ENCODE measurements around the gene DPP9.

Gene DPP9

DNA sequence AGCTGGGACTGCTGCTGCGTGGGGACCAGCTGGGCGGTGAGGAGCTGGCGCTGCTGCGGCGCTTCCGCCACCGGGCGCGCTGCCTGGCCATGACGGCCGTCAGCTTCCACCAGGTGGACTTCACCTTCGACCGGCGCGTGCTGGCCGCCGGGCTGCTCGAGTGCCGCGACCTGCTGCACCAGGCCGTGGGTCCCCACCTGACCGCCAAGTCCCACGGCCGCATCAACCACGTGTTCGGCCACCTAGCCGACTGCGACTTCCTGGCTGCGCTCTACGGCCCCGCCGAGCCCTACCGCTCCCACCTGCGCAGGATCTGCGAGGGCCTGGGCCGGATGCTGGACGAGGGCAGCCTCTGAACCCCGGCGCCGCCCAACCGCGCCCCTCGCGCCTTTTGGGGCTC lies 71.6 kb downstream of the DPP9 start:
- Histone ChIP-seq H3K27me3 (no peaks in the 10 kb centered on the region), H3K4me1 (peaks cover 0 to 7% (median 0%) of the 10 kb centered on the region in 4 donors), H3K27ac (no peak overlapping the region), H3K4me3 (no peak overlapping the region), H3K9me3 (no peaks in the 10 kb centered on the region), H3K36me3 (peaks cover under 1 to 39% (median 16%) of the 10 kb centered on the region in 3 donors)
- TF ChIP-seq, protein P1, sequence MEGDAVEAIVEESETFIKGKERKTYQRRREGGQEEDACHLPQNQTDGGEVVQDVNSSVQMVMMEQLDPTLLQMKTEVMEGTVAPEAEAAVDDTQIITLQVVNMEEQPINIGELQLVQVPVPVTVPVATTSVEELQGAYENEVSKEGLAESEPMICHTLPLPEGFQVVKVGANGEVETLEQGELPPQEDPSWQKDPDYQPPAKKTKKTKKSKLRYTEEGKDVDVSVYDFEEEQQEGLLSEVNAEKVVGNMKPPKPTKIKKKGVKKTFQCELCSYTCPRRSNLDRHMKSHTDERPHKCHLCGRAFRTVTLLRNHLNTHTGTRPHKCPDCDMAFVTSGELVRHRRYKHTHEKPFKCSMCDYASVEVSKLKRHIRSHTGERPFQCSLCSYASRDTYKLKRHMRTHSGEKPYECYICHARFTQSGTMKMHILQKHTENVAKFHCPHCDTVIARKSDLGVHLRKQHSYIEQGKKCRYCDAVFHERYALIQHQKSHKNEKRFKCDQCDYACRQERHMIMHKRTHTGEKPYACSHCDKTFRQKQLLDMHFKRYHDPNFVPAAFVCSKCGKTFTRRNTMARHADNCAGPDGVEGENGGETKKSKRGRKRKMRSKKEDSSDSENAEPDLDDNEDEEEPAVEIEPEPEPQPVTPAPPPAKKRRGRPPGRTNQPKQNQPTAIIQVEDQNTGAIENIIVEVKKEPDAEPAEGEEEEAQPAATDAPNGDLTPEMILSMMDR (IDR thresholded peaks at IDR 0.05): no peak
- intact Hi-C loops (cut with DNase I; ENCODE audit: low total_unique reads): no loop called here
- no peak for DNase-seq

DNA sequence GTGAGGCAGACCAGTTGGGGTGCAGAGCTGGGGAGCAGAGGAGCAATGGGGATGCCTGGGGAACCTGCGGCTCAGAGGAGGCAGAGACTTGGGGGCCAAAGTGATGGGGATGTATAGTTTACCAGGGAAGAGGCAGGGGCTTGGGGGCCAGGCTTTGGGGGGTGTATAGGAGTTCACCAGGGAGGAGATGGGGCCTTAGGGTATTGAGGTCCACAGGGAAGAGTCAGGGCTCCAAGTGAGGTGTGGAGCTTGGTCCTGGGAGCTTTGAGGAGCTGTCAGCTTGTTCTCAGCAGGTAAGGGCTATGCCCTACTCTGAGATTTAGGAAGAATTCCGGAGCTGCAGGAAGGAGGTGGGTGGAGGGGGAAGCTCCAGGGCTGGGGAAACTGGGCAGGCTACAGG lies 73.5 kb downstream of the DPP9 start:
- DNase-seq: no peak
- intact Hi-C loops (cut with DNase I; ENCODE audit: low total_unique reads): no loop called here
- Histone ChIP-seq H3K4me3 (no peak overlapping the region), H3K4me1 (peaks cover 0 to 7% (median 0%) of the 10 kb centered on the region in 4 donors), H3K27me3 (no peaks in the 10 kb centered on the region), H3K9me3 (no peaks in the 10 kb centered on the region), H3K36me3 (peaks cover 0 to 20% (median 10%) of the 10 kb centered on the region in 3 donors), H3K27ac (no peak overlapping the region)
- TF ChIP-seq, protein P1 (IDR thresholded peaks at IDR 0.05): no peak

DNA sequence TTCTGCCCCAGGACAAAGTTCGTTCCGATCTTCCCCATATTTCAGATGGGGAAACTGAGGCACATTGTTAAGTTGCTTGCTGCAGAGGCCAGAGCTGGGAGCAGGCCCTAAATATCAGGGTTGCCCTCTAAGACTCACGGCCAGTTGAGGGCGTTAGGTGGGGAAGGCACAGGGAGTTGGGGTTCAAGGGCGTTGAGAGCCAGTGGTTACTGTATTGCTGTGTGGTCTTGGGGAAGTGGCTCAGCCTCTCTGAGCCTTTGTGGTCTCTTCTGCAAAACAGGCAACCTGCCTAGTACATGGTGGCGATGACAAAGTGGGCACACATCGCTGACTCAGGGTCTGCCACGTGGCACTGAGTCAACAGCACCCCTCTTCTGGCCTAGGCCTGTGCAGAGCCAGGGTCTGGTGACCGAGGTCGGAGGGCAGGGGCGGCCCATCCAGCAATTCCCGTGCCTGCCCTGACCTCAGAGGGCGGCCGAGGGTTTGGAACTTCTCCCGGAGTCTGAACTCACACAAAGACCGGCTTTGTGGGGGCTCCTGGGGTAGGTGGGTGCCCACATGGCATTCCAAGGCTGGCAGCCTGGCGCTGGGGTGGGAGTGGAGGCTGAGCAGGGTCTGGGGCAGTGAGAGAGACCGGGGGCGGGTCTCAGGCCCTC lies 74.1 kb downstream of the DPP9 start:
- Histone ChIP-seq H3K27ac (no peak overlapping the region), H3K4me1 (peaks cover 0 to 7% (median 0%) of the 10 kb centered on the region in 4 donors), H3K9me3 (no peaks in the 10 kb centered on the region), H3K4me3 (no peak overlapping the region), H3K36me3 (peaks cover 0 to 14% (median 6%) of the 10 kb centered on the region in 3 donors), H3K27me3 (no peaks in the 10 kb centered on the region)
- TF ChIP-seq, protein P1 (IDR thresholded peaks at IDR 0.05): no peak
- intact Hi-C loops (cut with DNase I; ENCODE audit: low total_unique reads): no loop called here
- DNase-seq: no peak

DNA sequence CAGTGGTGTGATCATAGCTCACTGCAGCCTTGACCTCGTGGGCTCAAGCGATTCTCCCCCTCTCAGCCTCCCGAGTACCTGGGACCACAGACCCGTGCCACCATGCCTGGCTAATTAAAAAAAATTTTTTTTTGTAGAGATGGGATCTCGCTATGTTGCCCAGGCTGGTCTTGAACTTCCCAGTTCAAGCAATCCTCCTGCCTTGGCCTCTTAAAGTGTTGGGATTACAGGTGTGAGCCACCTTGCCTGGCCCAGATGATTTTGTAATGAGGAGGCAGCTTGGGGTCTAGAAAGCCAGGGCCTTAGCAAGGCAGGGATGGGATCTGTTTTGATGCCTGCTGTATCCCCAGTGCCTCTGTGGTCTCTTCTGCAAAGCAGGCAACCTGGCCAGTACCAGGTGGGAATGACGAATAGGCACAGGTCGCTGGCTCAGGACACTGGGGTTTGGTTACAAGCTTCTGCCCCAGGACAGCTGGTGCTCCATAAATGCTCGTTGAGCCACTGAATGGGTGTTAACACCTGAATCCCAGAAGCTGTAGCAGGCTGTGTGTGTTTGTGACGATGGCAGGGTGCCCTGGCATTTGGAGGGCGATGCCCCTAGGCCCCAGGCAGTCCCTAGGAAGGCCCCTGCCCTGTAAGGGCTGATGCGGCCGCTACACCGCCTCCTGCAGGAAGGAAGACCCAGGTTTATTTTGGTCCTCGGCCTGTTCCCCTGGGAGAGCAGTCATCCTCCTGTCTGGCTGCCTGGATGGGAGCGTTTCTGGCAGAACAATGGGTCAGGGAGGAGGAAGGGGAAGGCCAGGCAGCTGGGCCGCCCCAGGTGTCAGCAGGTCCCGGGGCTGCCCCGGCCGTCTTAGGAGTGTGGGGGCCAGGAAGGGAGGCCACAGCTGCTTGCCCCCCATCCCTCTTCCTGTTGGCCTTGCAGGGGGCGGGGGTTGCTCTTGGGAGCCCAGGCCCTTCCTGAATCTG lies 75.7 kb downstream of the DPP9 start:
- H3K9me3 ChIP-seq: no peaks in the 10 kb centered on the region
- peaks cover 0 to 7% (median 0%) of the 10 kb centered on the region in 4 donors for H3K4me1 ChIP-seq
- no peak overlapping the region for H3K4me3 ChIP-seq
- no peak overlapping the region for H3K27ac ChIP-seq
- H3K27me3 ChIP-seq: no peaks in the 10 kb centered on the region
- peaks cover 0 to 9% (median 6%) of the 10 kb centered on the region in 3 donors for H3K36me3 ChIP-seq
- intact Hi-C loops (cut with DNase I; ENCODE audit: low total_unique reads): no loop called here
- DNase-seq: no peak
- TF ChIP-seq, protein P1 (IDR thresholded peaks at IDR 0.05): no peak

DNA sequence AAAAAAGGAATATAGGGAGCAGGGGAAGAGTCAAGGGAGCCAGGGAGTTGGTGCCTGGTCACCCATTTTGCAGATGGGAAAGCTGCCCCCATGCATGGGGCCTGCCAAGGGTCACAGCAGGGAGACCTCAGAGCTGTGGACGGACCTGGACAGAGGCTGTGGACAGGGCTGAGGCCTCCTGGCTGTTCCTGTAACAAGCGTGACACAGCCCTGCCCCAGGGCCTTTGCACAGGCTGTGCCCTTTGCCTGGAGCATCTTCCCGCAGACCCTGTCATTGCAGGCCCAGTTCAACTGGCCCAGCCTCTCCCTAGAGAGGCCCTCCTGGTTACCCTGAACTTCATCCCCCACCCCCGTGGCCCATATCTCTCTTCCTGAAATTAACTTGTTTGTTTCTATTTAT lies 77.9 kb downstream of the DPP9 start:
- no peaks in the 10 kb centered on the region for H3K27me3 ChIP-seq
- DNase-seq: no peak
- no peak overlapping the region for H3K4me3 ChIP-seq
- H3K4me1 ChIP-seq: peaks cover 0 to 7% (median 0%) of the 10 kb centered on the region in 4 donors
- H3K9me3 ChIP-seq: no peaks in the 10 kb centered on the region
- intact Hi-C loops (cut with DNase I; ENCODE audit: low total_unique reads): no loop called here
- no peak overlapping the region for H3K27ac ChIP-seq
- TF ChIP-seq, protein P1 (IDR thresholded peaks at IDR 0.05): no peak
- H3K36me3 ChIP-seq: no peaks in the 10 kb centered on the region
